ENCODE measurements around the gene DBT.

Gene DBT

GRCh38 chr1:100187912-100188311, 61.7 kb downstream of the DBT start:
- no peaks in the 10 kb centered on the region for H3K9me3 Mint-ChIP-seq
- no peak overlapping the region for H3K27ac Mint-ChIP-seq
- no peaks in the 10 kb centered on the region for H3K27me3 Mint-ChIP-seq
- peaks cover 21% of the 10 kb centered on the region for H3K36me3 Mint-ChIP-seq
- no peak overlapping the region for H3K4me3 Mint-ChIP-seq
- ATAC-seq = no peak
- peaks cover 12% of the 10 kb centered on the region for H3K4me1 Mint-ChIP-seq

GRCh38 chr1:100184536-100184935, 65.1 kb downstream of the DBT start:
- ATAC-seq = peak; percentile 96
- Mint-ChIP-seq H3K36me3 (peaks cover 4% of the 10 kb centered on the region), H3K4me3 (no peak overlapping the region), H3K27ac (peak overlapping the region; percentile 57), H3K27me3 (no peaks in the 10 kb centered on the region), H3K4me1 (peaks cover 12% of the 10 kb centered on the region), H3K9me3 (peaks cover 3% of the 10 kb centered on the region)

GRCh38 chr1:100183370-100183769, 66.3 kb downstream of the DBT start:
- peaks cover 12% of the 10 kb centered on the region for H3K4me1 Mint-ChIP-seq
- no peak for ATAC-seq

GRCh38 chr1:100178091-100178490, 71.5 kb downstream of the DBT start, which contains the start of gene LRRC39:
LRRC39 (minus strand) TSS chr1:100178256; CDS start chr1:100168516, 9,740 bp downstream.
- Mint-ChIP-seq H3K9me3 (peaks cover 3% of the 10 kb centered on the region), H3K4me1 (no peaks in the 10 kb centered on the region), H3K4me3 (no peak within 1 kb of the TSS), H3K27ac (no peak within 1 kb of the TSS), H3K27me3 (no peaks in the 10 kb centered on the region), H3K36me3 (peaks cover 4% of the 10 kb centered on the region)
- ATAC-seq = no peak

More at GRCh38 chr1:100183370-100183769, 66.3 kb downstream of the DBT start:
- no peak overlapping the region for H3K4me3 Mint-ChIP-seq
- H3K27me3 Mint-ChIP-seq = no peaks in the 10 kb centered on the region
- peaks cover 4% of the 10 kb centered on the region for H3K36me3 Mint-ChIP-seq
- H3K27ac Mint-ChIP-seq = no peak overlapping the region
- peaks cover 3% of the 10 kb centered on the region for H3K9me3 Mint-ChIP-seq

- ATAC-seq = no peak
- H3K4me3 Mint-ChIP-seq = no peak overlapping the region
- peaks cover 4% of the 10 kb centered on the region for H3K36me3 Mint-ChIP-seq
Observed at GRCh38 chr1:100177295-100178041, 72.2 kb downstream of the DBT start.

GRCh38 chr1:100168051-100168450, 81.6 kb downstream of the DBT start:
- Mint-ChIP-seq H3K27me3 (no peaks in the 10 kb centered on the region), H3K4me1 (no peaks in the 10 kb centered on the region), H3K36me3 (no peaks in the 10 kb centered on the region), H3K4me3 (no peak overlapping the region), H3K9me3 (no peaks in the 10 kb centered on the region), H3K27ac (no peak overlapping the region)
- ATAC-seq = no peak

More at GRCh38 chr1:100177295-100178041, 72.2 kb downstream of the DBT start:
- Mint-ChIP-seq H3K9me3 (peaks cover 3% of the 10 kb centered on the region), H3K27ac (no peak overlapping the region), H3K4me1 (no peaks in the 10 kb centered on the region), H3K27me3 (no peaks in the 10 kb centered on the region)

- H3K9me3 Mint-ChIP-seq = no peaks in the 10 kb centered on the region
Observed at GRCh38 chr1:100164702-100165101, 84.9 kb downstream of the DBT start.

GRCh38 chr1:100164216-100164615, 85.4 kb downstream of the DBT start:
- no peak for ATAC-seq
- Mint-ChIP-seq H3K4me3 (no peak overlapping the region), H3K4me1 (no peaks in the 10 kb centered on the region), H3K36me3 (no peaks in the 10 kb centered on the region), H3K9me3 (no peaks in the 10 kb centered on the region), H3K27me3 (no peaks in the 10 kb centered on the region), H3K27ac (no peak overlapping the region)

More at GRCh38 chr1:100164702-100165101, 84.9 kb downstream of the DBT start:
- no peaks in the 10 kb centered on the region for H3K4me1 Mint-ChIP-seq
- no peak for ATAC-seq
- H3K4me3 Mint-ChIP-seq = no peak overlapping the region
- H3K27me3 Mint-ChIP-seq = no peaks in the 10 kb centered on the region
- H3K36me3 Mint-ChIP-seq = no peaks in the 10 kb centered on the region
- no peak overlapping the region for H3K27ac Mint-ChIP-seq

- no peaks in the 10 kb centered on the region for H3K27me3 Mint-ChIP-seq
- H3K4me1 Mint-ChIP-seq = no peaks in the 10 kb centered on the region
- no peak overlapping the region for H3K4me3 Mint-ChIP-seq
- H3K36me3 Mint-ChIP-seq = no peaks in the 10 kb centered on the region
- ATAC-seq = no peak
- H3K9me3 Mint-ChIP-seq = no peaks in the 10 kb centered on the region
- H3K27ac Mint-ChIP-seq = no peak overlapping the region
Observed at GRCh38 chr1:100162881-100163280, 86.8 kb downstream of the DBT start.

- Mint-ChIP-seq H3K27ac (peak overlapping the region; percentile 69), H3K4me3 (peak overlapping the region; percentile 19), H3K9me3 (no peaks in the 10 kb centered on the region), H3K27me3 (no peaks in the 10 kb centered on the region), H3K4me1 (peaks cover 13% of the 10 kb centered on the region), H3K36me3 (peaks cover 15% of the 10 kb centered on the region)
- ATAC-seq = peak; percentile 68
Observed at GRCh38 chr1:100152271-100152670, 97.4 kb downstream of the DBT start.

- peak overlapping the region; percentile 69 for H3K27ac Mint-ChIP-seq
- H3K4me1 Mint-ChIP-seq = peaks cover 13% of the 10 kb centered on the region
- H3K9me3 Mint-ChIP-seq = no peaks in the 10 kb centered on the region
- H3K36me3 Mint-ChIP-seq = peaks cover 16% of the 10 kb centered on the region
- H3K27me3 Mint-ChIP-seq = no peaks in the 10 kb centered on the region
- no peak for ATAC-seq
- H3K4me3 Mint-ChIP-seq = no peak overlapping the region
Observed at GRCh38 chr1:100151679-100152078, 98.0 kb downstream of the DBT start.

GRCh38 chr1:100147875-100148274, 101.8 kb downstream of the DBT start:
- Mint-ChIP-seq H3K36me3 (peaks cover 44% of the 10 kb centered on the region), H3K27me3 (no peaks in the 10 kb centered on the region), H3K4me3 (no peak overlapping the region), H3K9me3 (no peaks in the 10 kb centered on the region), H3K27ac (no peak overlapping the region), H3K4me1 (peaks cover 13% of the 10 kb centered on the region)
- ATAC-seq = no peak

GRCh38 chr1:100146958-100147357, 102.7 kb downstream of the DBT start:
- no peak overlapping the region for H3K4me3 Mint-ChIP-seq
- no peaks in the 10 kb centered on the region for H3K27me3 Mint-ChIP-seq
- no peak overlapping the region for H3K27ac Mint-ChIP-seq
- H3K36me3 Mint-ChIP-seq = peaks cover 52% of the 10 kb centered on the region
- no peak for ATAC-seq
- peaks cover 4% of the 10 kb centered on the region for H3K4me1 Mint-ChIP-seq
- H3K9me3 Mint-ChIP-seq = no peaks in the 10 kb centered on the region

- H3K4me3 Mint-ChIP-seq = no peak overlapping the region
- no peak overlapping the region for H3K27ac Mint-ChIP-seq
- no peak for ATAC-seq
- H3K36me3 Mint-ChIP-seq = peaks cover 55% of the 10 kb centered on the region
- no peaks in the 10 kb centered on the region for H3K4me1 Mint-ChIP-seq
- no peaks in the 10 kb centered on the region for H3K27me3 Mint-ChIP-seq
- H3K9me3 Mint-ChIP-seq = no peaks in the 10 kb centered on the region
Observed at GRCh38 chr1:100145116-100145515, 104.5 kb downstream of the DBT start.

GRCh38 chr1:100142343-100142742, 107.3 kb downstream of the DBT start:
- no peak overlapping the region for H3K4me3 Mint-ChIP-seq
- no peaks in the 10 kb centered on the region for H3K27me3 Mint-ChIP-seq
- H3K36me3 Mint-ChIP-seq = peaks cover 69% of the 10 kb centered on the region
- no peak for ATAC-seq
- peak overlapping the region; percentile 15 for H3K27ac Mint-ChIP-seq
- no peaks in the 10 kb centered on the region for H3K9me3 Mint-ChIP-seq
- H3K4me1 Mint-ChIP-seq = no peaks in the 10 kb centered on the region

- ATAC-seq = no peak
- no peaks in the 10 kb centered on the region for H3K4me1 Mint-ChIP-seq
- H3K4me3 Mint-ChIP-seq = no peak overlapping the region
Observed at GRCh38 chr1:100141192-100141591, 108.4 kb downstream of the DBT start.

More at GRCh38 chr1:100141192-100141591, 108.4 kb downstream of the DBT start:
- Mint-ChIP-seq H3K36me3 (peaks cover 67% of the 10 kb centered on the region), H3K27me3 (no peaks in the 10 kb centered on the region), H3K27ac (peak overlapping the region; percentile 15), H3K9me3 (no peaks in the 10 kb centered on the region)
